Panc1 (cell line): ENCODE measurements around the gene GNG5. TPM values are rescaled to one million over a fixed set of nuclear protein-coding genes. Genes with fewer than 3 reads are reported as not detected.

Experiments
- ATAC-seq: fragments of 200-7000 bp; cut with Tn5 transposase; 2 replicates; pipeline ENCODE4 v1.9.1; 2020; ENCODE audit warnings: mild to moderate bottlenecking, moderate library complexity
- BruUV-seq: library from RNA; stranded (reverse); fragments of 400-500 nt; replicated peaks from 2 replicates; lab custom pipeline; 2021; lab: Mats Ljungman, UMichigan
- CTCF ChIA-PET: fragments of 300-600 bp; sonication (Branson Sonifier 250); formaldehyde crosslinking; loops from one replicate; lab custom pipeline; 2022; ENCODE audit warnings: antibody characterized with exemption; lab: Charles Lee
- POLR2A ChIA-PET: fragments of 300-600 bp; sonication (Branson Sonifier 250); formaldehyde crosslinking; loops from one replicate; lab custom pipeline; 2022; ENCODE audit warnings: antibody characterized with exemption; lab: Charles Lee
- DNase-seq: peaks from one replicate; pipeline ENCODE4 v3.0.0-alpha.2; 2010; ENCODE audit warnings: low read depth, low spot score
- H3K27ac ChIP-seq: 2 replicates; pipeline ENCODE4 v1.5.1; 2011; ENCODE audit warnings: mild to moderate bottlenecking, low read length, inconsistent platforms
- H3K27me3 ChIP-seq: fragments of 200-500 bp; sonication (Bioruptor generic); 2 replicates; pipeline ENCODE4 v1.6.0; 2014; ENCODE audit warnings: low read length, inconsistent platforms; ENCODE audit not compliant: control insufficient read depth, insufficient read depth
- H3K36me3 ChIP-seq: fragments of 200-500 bp; sonication (Bioruptor generic); 2 replicates; pipeline ENCODE4 v1.5.1; 2014; ENCODE audit warnings: inconsistent platforms, mild to moderate bottlenecking, low read length, moderate library complexity; ENCODE audit not compliant: control insufficient read depth, insufficient read depth
- H3K4me1 ChIP-seq: 2 replicates; pipeline ENCODE4 v1.5.1; 2011; ENCODE audit warnings: inconsistent platforms, mild to moderate bottlenecking, low read length, moderate library complexity; ENCODE audit not compliant: control insufficient read depth, insufficient read depth
- H3K4me3 ChIP-seq, 2 experiments: 2 replicates each; pipeline ENCODE4 v1.5.1; 2011 to 2012; ENCODE audit warnings: low read depth in 2 of 2, low read length in 2 of 2, mild to moderate bottlenecking in 2 of 2, inconsistent platforms in 1 of 2, moderate library complexity in 1 of 2
- H3K9me3 ChIP-seq: fragments of 200-500 bp; sonication (Bioruptor generic); 2 replicates; pipeline ENCODE4 v1.5.1; 2014; ENCODE audit warnings: low read depth, mild to moderate bottlenecking, inconsistent platforms, low read length, moderate library complexity; ENCODE audit not compliant: control insufficient read depth, insufficient read depth
- POLR2AphosphoS5 ChIP-seq: IDR thresholded peaks from 2 replicates; pipeline ENCODE4 v1.6.1; 2012; ENCODE audit warnings: mild to moderate bottlenecking, low read depth, low read length, moderate library complexity
- REST ChIP-seq, 2 experiments: IDR thresholded peaks; 2 replicates each; pipeline ENCODE4 v1.6.1; 2011 to 2012; ENCODE audit warnings: low read depth in 2 of 2, control low read depth in 1 of 2, low read length in 1 of 2, mild to moderate bottlenecking in 1 of 2, moderate library complexity in 1 of 2; ENCODE audit not compliant: insufficient read depth in 1 of 2
- SIN3A ChIP-seq: IDR thresholded peaks from 2 replicates; pipeline ENCODE4 v1.6.1; 2012; ENCODE audit warnings: low read depth, mild to moderate bottlenecking, low read length, moderate library complexity, borderline replicate concordance; ENCODE audit not compliant: insufficient read depth
- TCF7L2 ChIP-seq: IDR thresholded peaks from 2 replicates; pipeline ENCODE4 v1.6.1; 2011; ENCODE audit warnings: mild to moderate bottlenecking, low read depth, low read length, inconsistent platforms
- in situ Hi-C: cut with HindIII; loops from 2 replicates; pipeline ENCODE4 v1.10.0; 2016; ENCODE audit warnings: low sequenced_read_pairs, low pct_unique_long_range_greater_than_20kb
- intact Hi-C: fragments of 100-400 bp; cut with micrococcal nuclease; formaldehyde crosslinking; loops from one replicate; pipeline ENCODE4 v1.10.0; 2022; ENCODE audit not compliant: unreplicated experiment
- total RNA-seq: library from RNA; stranded (reverse); gene quantifications from one replicate; pipeline ENCODE4 v1.2.1, GENCODE V29; 2021; ENCODE audit not compliant: unreplicated experiment
- TF ChIP-seq, protein P1 (sequence below): fragments of 450-650 bp; IDR thresholded peaks from 2 replicates; pipeline ENCODE4 v1.5.1; 2017; ENCODE audit warnings: mild to moderate bottlenecking

The GNG5 gene
- total RNA-seq, 1 experiment from 2014 or later = 283 TPM

DNA sequence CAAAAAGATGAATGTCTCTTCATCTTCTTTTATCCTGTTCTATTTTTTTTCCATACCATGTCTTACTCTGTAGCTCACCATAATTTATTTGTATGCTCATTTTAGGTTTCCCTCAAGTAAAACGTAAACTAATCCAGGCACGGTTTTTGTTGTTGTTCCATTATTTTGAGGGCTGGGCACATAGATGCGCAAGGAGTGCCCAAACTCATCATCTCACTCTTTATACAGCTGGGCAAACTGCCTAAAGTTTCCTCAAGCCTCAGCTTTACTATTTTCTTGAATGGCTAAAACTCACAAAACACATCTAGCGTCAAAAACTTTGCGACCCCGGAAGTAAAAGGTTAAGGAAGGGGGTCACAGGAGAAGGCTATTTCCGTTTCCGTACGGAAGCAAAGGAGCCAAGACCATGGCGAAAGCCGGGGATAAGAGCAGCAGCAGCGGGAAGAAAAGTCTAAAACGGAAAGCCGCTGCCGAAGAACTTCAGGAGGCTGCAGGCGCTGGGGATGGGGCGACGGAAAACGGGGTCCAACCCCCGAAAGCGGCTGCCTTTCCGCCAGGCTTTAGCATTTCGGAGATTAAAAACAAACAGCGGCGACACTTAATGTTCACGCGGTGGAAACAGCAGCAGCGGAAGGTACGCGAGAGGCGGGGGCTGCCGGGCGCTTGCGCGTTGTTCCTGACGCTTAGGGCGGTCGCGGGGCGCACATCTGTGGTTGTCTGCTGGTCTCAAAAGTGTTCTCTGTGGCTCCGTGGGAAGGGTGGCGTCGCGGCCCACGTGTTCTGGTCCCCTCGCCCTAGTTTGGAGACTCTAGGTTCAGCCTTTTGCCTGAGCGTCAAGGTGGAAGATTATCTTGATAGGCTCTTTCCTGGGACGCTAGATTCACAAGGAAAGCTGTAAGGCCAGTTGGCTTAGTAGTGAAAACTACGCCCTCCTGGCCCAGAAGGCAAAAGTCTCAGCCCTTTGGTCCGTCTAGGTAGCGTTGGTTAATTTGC lies 27.2 kb downstream of the GNG5 start, which contains the start of gene RPF1:
Gene RPF1, plus strand, starts transcription at position 391 of the 993 bp plus-strand sequence. Its CDS starts 16 bp downstream, at position 407.
- peaks cover 11% of the 10 kb centered on the region for H3K4me1 ChIP-seq
- peak within 1 kb of the TSS; percentile 71 to 81 for H3K4me3 ChIP-seq
- H3K27ac ChIP-seq = peak within 1 kb of the TSS; percentile 93
- DNase-seq (peak; percentile 89), ATAC-seq (peak; percentile 99)
- TF ChIP-seq POLR2AphosphoS5 (peak; percentile 99), SIN3A (0 out of 2 replicates have a peak, but pooled peaks have one; percentile 90), TCF7L2 (peak; percentile 88), REST (IDR thresholded peaks at IDR 0.05; ENCODE audit: insufficient read depth in 1 of 2, low read depth in 2 of 2, low read length in 1 of 2) (no peak; a peak in 1 of 4 replicates)
- TF ChIP-seq, protein P1, sequence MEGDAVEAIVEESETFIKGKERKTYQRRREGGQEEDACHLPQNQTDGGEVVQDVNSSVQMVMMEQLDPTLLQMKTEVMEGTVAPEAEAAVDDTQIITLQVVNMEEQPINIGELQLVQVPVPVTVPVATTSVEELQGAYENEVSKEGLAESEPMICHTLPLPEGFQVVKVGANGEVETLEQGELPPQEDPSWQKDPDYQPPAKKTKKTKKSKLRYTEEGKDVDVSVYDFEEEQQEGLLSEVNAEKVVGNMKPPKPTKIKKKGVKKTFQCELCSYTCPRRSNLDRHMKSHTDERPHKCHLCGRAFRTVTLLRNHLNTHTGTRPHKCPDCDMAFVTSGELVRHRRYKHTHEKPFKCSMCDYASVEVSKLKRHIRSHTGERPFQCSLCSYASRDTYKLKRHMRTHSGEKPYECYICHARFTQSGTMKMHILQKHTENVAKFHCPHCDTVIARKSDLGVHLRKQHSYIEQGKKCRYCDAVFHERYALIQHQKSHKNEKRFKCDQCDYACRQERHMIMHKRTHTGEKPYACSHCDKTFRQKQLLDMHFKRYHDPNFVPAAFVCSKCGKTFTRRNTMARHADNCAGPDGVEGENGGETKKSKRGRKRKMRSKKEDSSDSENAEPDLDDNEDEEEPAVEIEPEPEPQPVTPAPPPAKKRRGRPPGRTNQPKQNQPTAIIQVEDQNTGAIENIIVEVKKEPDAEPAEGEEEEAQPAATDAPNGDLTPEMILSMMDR = no peak
- H3K36me3 ChIP-seq = peaks cover 15% of the 10 kb centered on the region
- H3K27me3 ChIP-seq = no peaks in the 10 kb centered on the region
- peaks cover 5% of the 10 kb centered on the region; the same call in 1 of the 2 replicates for H3K9me3 ChIP-seq
- intact Hi-C loops = loop anchor here (1.0 kb wide), 1 partner anchor 338 kb away; no protein-coding TSS in a partner anchor
- in situ Hi-C loops = no loop called here
- TSS peak; percentile 92 for BruUV-seq
- ChIA-PET POLR2A (interaction anchor here (0.5 to 0.9 kb wide), 4 partner anchors 27 to 386 kb away, joined by 3 to 6 read pairs (median 4); partner anchors contain the start of genes GNG5 and SPATA1), CTCF (interaction anchor here (0.6 to 1.6 kb wide), 3 partner anchors 27 to 335 kb away, joined by 3 read pairs; no protein-coding TSS in a partner anchor)

DNA sequence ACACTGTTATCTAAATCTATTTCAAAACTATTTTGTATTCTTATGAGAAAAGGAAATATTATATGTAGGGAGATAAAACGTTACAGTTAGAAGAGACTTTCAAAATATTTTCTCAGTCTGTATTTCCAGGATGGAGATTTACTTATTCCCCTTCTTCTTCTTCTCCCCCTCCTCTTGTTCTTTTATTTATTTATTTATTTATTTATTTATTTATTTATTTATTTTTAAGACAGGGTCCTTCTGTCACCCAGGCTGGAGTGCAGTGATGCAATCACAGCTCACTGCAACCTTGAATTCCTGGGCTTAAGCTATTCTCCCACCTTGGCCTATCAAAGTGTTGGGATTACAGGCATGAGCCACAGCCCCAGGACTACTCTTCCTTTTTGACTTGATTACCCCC lies 30.2 kb downstream of the GNG5 start:
- H3K4me3 ChIP-seq = no peak overlapping the region
- in situ Hi-C loops (no loop called here), intact Hi-C loops (no loop called here)
- peaks cover 5% of the 10 kb centered on the region; the same call in 1 of the 2 replicates for H3K9me3 ChIP-seq
- no peaks in the 10 kb centered on the region; the same call in 1 of the 2 replicates for H3K36me3 ChIP-seq
- H3K27me3 ChIP-seq = no peaks in the 10 kb centered on the region
- no peak overlapping the region for H3K27ac ChIP-seq
- DNase-seq = no peak
- ChIA-PET POLR2A (no interaction called here), CTCF (no interaction called here)
- no TSS peak for BruUV-seq
- peaks cover 9% of the 10 kb centered on the region for H3K4me1 ChIP-seq
- no peak for TF ChIP-seq TCF7L2
- no peak for ATAC-seq
